ENCODE measurements around the gene SEC63. TPM values are rescaled to one million over a fixed set of nuclear protein-coding genes. Genes with fewer than 3 reads are reported as not detected.

SEC63 gene
- total and polyA plus RNA-seq, 2 of the 4 experiments (the other 2 are of a cell fraction), result 8.6 to 22.4 TPM

GRCh38 chr6:107866606-107867301 lies 91.3 kb downstream of the SEC63 start:
- TF ChIP-seq RAD21 (IDR thresholded peaks at IDR 0.05; ENCODE audit: low read length), result peak; percentile 25
- peak; percentile 50 for TF ChIP-seq CTCF (conservative IDR thresholded peaks at IDR 0.05; ENCODE audit: low read depth, low read length)
- no peak for TF ChIP-seq SMC3 (IDR thresholded peaks at IDR 0.05; ENCODE audit: low read depth, low read length)
- CTCF ChIA-PET, result interaction anchor here (1.0 kb wide), 1 partner anchor 15 kb away, joined by 4 read pairs; no protein-coding TSS in a partner anchor
- H4K8ac ChIP-seq (ENCODE audit: low read depth in 2 of 2, low read length in 2 of 2), result no peak overlapping the region
- H2BK120ac ChIP-seq (ENCODE audit: low read depth, low read length), result no peak overlapping the region
- ATAC-seq (ENCODE audit: low read depth) (peak; percentile 63), DNase-seq (peak; percentile 34)
- no peaks in the 10 kb centered on the region for H3K27me3 ChIP-seq (ENCODE audit: control insufficient read depth, insufficient read depth, low read length)
- no peak overlapping the region for H3K27ac ChIP-seq (ENCODE audit: insufficient read depth, low read length)
- intact Hi-C loops (cut with micrococcal nuclease) (loop anchor here (5.0 kb wide), 1 partner anchor 189 kb away; no protein-coding TSS in a partner anchor), in situ Hi-C loops (cut with MboI; ENCODE audit: low sequenced_read_pairs) (no loop called here), dilution Hi-C loops (cut with HindIII; ENCODE audit: low sequenced_read_pairs, unreplicated experiment) (no loop called here)
- H3K9me3 ChIP-seq (ENCODE audit: control insufficient read depth, insufficient read depth, low read length), result no peaks in the 10 kb centered on the region
- H3K36me3 ChIP-seq (ENCODE audit: control insufficient read depth, insufficient read depth, low read length), result peaks cover 8% of the 10 kb centered on the region
- H3K9ac ChIP-seq (ENCODE audit: low read depth, low read length), result no peak overlapping the region
- H3K4me2 ChIP-seq (ENCODE audit: low read depth, low read length), result no peak overlapping the region
- H3K4ac ChIP-seq (ENCODE audit: low read depth, low read length), result no peak overlapping the region; the same call in 1 of the 2 replicates
- no TSS peak for BruUV-seq (replicated peaks)
- H3K79me1 ChIP-seq (ENCODE audit: low read depth in 1 of 2, low read length in 2 of 2), result peaks cover 0 to 7% of the 10 kb centered on the region in 2 experiments; a peak in 1 of 4 replicates
- no peak overlapping the region for H2AK9ac ChIP-seq (replicated peaks; ENCODE audit: low read depth, low read length, poor library complexity)
- H2BK20ac ChIP-seq (ENCODE audit: low read depth, low read length), result no peak overlapping the region
- no CpG with 5 or more reads among the region's 11 CpGs for whole genome bisulfite sequencing, 2 experiments (ENCODE audit: extremely low coverage in 2 of 2, insufficient read length in 1 of 2)
- H3K14ac ChIP-seq (replicated peaks; ENCODE audit: low read depth, low read length), result no peak overlapping the region
- H2AFZ ChIP-seq (replicated peaks; ENCODE audit: low read length, poor library complexity), result no peak overlapping the region
- no peak overlapping the region for H3K4me3 ChIP-seq (ENCODE audit: insufficient read depth, low read depth, low read length)
- peaks cover 8% of the 10 kb centered on the region; the same call in 1 of the 2 replicates for H3K9me1 ChIP-seq (ENCODE audit: insufficient read depth, low read length)
- H3K56ac ChIP-seq (ENCODE audit: extremely low read depth, insufficient read depth, low read length), result no peak overlapping the region
- H2BK5ac ChIP-seq (ENCODE audit: low read depth, low read length, poor library complexity, severe bottlenecking), result no peak overlapping the region
- peaks cover 3% of the 10 kb centered on the region; the same call in 1 of the 2 replicates for H3K4me1 ChIP-seq (ENCODE audit: control insufficient read depth, insufficient read depth, low read length)
- no peak overlapping the region for H3K23ac ChIP-seq (ENCODE audit: low read depth, low read length)
- H4K5ac ChIP-seq (ENCODE audit: low read depth, low read length), result no peak overlapping the region
- no peak overlapping the region for H4K91ac ChIP-seq (ENCODE audit: insufficient read depth, low read depth, low read length)
- H2AK5ac ChIP-seq (ENCODE audit: low read depth, low read length), result no peak overlapping the region; the same call in 1 of the 2 replicates
- peaks cover 5% of the 10 kb centered on the region for H4K20me1 ChIP-seq (ENCODE audit: insufficient read depth, low read length)
- H3K18ac ChIP-seq (ENCODE audit: low read depth, low read length), result no peak overlapping the region
- POLR2A ChIA-PET (ENCODE audit: unreplicated experiment), result interaction anchor here (0.6 kb wide), 1 partner anchor 14 kb away, joined by 3 read pairs; no protein-coding TSS in a partner anchor
- no peak overlapping the region for H2BK15ac ChIP-seq (ENCODE audit: low read depth, low read length)
